AG09319 (cell line): Measurements from ENCODE around the gene TMEM89.

Source experiments
- DNase-seq: peaks from one replicate; pipeline ENCODE4 v3.0.0-alpha.2; 2010; ENCODE audit warnings: low read depth; ENCODE audit errors: extremely low read depth
- TF ChIP-seq, protein P1 (sequence below): IDR thresholded peaks from 2 replicates; pipeline ENCODE4 v1.5.1; 2011; ENCODE audit warnings: low read depth, mild to moderate bottlenecking, inconsistent platforms, low read length, moderate library complexity

Gene TMEM89

DNA sequence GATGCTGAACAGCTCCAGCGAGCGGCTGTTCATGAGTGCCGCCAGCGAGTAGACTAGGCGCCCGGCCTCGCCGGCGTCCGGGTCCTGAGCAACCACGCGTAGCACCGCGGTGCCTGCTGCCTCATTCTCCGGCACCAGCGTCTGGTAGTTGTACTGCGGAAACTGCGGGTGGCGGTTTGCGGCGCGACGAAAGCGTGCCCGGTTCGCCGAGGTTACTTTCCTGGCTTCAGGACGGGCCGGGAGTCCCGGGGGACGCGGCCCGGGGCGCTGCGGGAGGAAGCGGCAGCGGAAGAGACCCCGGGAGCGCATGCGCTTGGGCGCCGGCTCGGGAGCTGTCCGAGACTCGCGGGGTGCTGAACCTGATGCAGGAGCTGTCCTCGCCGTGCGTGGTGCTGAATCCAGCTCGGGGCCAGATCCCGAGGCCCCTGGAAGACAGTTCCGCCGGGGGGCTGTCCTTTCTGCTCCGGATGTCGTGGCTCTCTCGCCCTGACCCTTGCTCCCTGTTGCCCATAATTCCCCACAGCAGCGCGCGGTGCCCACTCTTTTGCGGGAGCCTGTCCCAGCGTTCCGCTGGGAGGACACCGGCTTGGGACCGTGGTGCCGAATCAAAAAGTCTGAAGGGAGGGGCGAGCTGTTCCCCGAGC lies 40.1 kb upstream of the TMEM89 start:
- DNase-seq, result no peak
- TF ChIP-seq, protein P1, sequence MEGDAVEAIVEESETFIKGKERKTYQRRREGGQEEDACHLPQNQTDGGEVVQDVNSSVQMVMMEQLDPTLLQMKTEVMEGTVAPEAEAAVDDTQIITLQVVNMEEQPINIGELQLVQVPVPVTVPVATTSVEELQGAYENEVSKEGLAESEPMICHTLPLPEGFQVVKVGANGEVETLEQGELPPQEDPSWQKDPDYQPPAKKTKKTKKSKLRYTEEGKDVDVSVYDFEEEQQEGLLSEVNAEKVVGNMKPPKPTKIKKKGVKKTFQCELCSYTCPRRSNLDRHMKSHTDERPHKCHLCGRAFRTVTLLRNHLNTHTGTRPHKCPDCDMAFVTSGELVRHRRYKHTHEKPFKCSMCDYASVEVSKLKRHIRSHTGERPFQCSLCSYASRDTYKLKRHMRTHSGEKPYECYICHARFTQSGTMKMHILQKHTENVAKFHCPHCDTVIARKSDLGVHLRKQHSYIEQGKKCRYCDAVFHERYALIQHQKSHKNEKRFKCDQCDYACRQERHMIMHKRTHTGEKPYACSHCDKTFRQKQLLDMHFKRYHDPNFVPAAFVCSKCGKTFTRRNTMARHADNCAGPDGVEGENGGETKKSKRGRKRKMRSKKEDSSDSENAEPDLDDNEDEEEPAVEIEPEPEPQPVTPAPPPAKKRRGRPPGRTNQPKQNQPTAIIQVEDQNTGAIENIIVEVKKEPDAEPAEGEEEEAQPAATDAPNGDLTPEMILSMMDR, result no peak

DNA sequence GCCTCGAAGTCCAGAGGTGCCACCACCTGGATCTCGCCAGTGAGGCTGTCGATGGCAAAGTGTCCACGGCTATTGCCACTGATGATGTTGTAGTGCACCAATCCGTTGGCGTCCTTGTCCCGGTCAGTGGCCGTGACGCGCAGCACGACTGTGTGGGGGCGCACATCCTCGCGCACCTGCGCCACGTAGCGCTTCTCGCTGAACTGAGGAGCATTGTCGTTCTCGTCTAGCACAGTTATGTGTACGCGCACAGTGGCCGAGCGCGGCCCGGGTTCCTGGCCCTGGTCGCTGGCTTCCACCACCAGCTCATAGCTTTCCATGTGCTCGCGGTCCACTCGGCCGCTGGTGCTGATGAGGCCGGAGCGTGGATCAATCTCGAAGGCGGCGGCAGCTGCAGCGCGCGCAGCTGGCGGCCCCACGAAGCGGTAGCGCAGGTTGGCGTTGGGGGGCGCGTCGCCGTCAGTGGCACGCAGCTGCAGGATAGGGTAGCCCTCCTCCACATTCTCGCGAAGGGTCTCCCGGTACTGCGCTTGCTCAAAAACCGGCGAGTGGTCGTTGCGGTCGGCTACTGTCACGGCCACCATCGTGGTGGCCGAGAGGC lies 39.3 kb upstream of the TMEM89 start:
- DNase-seq, result no peak
- TF ChIP-seq, protein P1, result no peak

- TF ChIP-seq, protein P1, result no peak
- DNase-seq, result no peak
These were observed 35.3 kb upstream of the TMEM89 start for GRCh38 chr3:48656841-48657281.

GRCh38 chr3:48656061-48656840 lies 34.7 kb upstream of the TMEM89 start:
- TF ChIP-seq, protein P1, result peak; percentile 17
- no peak for DNase-seq

GRCh38 chr3:48655606-48656005 lies 34.0 kb upstream of the TMEM89 start:
- DNase-seq, result no peak
- TF ChIP-seq, protein P1, result no peak

DNA sequence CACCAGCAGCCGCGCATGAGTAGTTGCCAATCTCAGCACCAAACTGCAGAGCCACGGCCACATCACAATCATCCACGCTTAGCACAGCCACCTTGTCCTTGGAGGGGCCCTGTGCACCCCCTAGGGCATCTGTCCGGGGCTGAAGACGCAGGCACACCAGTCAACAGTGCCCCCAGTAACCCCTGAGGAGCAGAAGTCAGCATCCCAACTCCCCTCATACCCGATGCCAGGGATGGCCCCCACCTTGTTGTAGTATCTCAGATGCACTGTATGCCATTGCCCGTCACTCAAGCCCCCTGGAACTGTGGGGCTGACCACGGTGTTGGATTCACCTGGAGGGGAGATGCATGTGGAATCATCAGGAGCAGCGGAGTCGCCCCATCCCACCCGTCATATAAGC lies 33.5 kb upstream of the TMEM89 start:
- TF ChIP-seq, protein P1, result no peak
- no peak for DNase-seq
